Stimulated activated naive CD8-positive, alpha-beta T cell treated with anti-CD3 and anti-CD28 coated beads, Interleukin-15, amount 100 ng/mL, for 72 hours (primary cell): ENCODE data around the gene FAM24A.
"Not testable (repeated sequence)": the region's sequence is repeated elsewhere in the genome, so short reads cannot be mapped to it uniquely, and the experiment has no call there.

Source experiments
- ATAC-seq: fragments of 150-1000 bp; cut with Tn5 transposase; 2 replicates; pipeline ENCODE4 v1.10.0; 2021; ENCODE audit warnings: mild to moderate bottlenecking, moderate library complexity
- DNase-seq, 2 donors: peaks; one replicate each; pipeline ENCODE4 v3.0.0; 2021 to 2022
- H3K27ac Mint-ChIP-seq, 2 donors: one replicate each; pipeline ENCODE4 v1.8.0; 2022; ENCODE audit warnings: mild to moderate bottlenecking in 2 of 2, mixed read lengths in 2 of 2, moderate library complexity in 2 of 2
- H3K27me3 Mint-ChIP-seq: one replicate; pipeline ENCODE4 v1.8.0; 2022; ENCODE audit warnings: mixed read lengths
- H3K4me1 Mint-ChIP-seq: one replicate; pipeline ENCODE4 v1.8.0; 2022; ENCODE audit warnings: mild to moderate bottlenecking, mixed read lengths
- H3K4me3 Mint-ChIP-seq, 2 donors: one replicate each; pipeline ENCODE4 v1.8.0; 2022; ENCODE audit warnings: mild to moderate bottlenecking in 2 of 2, mixed read lengths in 2 of 2, moderate library complexity in 1 of 2
- H3K9me3 Mint-ChIP-seq, 2 donors: one replicate each; pipeline ENCODE4 v1.8.0; 2022; ENCODE audit warnings: mixed read lengths in 2 of 2

The FAM24A gene

GRCh38 chr10:122884166-122884565, 26.2 kb upstream of the FAM24A start:
- no peaks in the 10 kb centered on the region for H3K9me3 Mint-ChIP-seq
- H3K4me3 Mint-ChIP-seq, result no peak overlapping the region
- H3K27ac Mint-ChIP-seq, result no peak overlapping the region
- ATAC-seq, result no peak
- no peak for DNase-seq
- H3K27me3 Mint-ChIP-seq, result no peaks in the 10 kb centered on the region
- H3K4me1 Mint-ChIP-seq, result peaks cover 20% of the 10 kb centered on the region

DNA sequence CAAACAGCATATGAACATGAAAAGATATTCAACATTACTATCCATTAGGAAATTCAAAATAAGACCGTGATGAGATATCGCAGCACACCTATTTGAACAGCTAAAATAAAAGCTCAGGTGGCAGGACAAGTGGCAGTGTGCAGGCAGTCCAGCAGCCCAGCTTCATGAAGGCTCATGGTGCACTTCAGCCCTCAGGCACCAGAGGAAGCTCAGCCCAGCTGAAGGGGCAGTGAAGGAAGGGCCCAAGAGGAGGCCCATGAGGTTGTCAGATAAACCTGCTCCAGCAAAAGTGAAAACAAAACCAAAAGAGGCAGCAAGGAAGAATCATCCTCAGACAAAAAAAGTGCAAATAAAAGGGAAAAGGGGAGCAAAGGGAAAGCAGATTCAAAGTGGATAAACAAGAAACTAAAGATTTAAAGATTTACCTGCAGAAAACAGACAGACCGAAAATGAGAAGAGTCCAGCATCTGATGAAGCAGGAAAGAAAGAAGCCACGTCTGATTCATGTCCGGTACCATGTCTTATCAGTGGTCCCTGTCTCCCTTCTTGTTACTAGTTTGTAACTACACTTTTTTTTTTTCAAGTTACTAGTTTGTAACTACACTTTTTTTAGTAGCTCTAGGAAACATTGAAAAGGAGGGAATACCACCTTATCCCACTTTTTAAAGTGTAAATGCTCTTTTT, 16.0 kb upstream of the FAM24A start:
- H3K27ac Mint-ChIP-seq, result peak overlapping the region in 1 of 2 donors; percentile 7
- H3K4me3 Mint-ChIP-seq, result no peak overlapping the region
- no peaks in the 10 kb centered on the region for H3K9me3 Mint-ChIP-seq
- ATAC-seq (no peak), DNase-seq (no peak)
- H3K27me3 Mint-ChIP-seq, result no peaks in the 10 kb centered on the region
- no peaks in the 10 kb centered on the region for H3K4me1 Mint-ChIP-seq

GRCh38 chr10:122903861-122904260, 6.5 kb upstream of the FAM24A start:
- not testable (repeated sequence) for H3K4me1 Mint-ChIP-seq, ATAC-seq, H3K4me3 Mint-ChIP-seq, H3K27ac Mint-ChIP-seq, DNase-seq
- H3K9me3 Mint-ChIP-seq, result peaks cover 34 to 36% of the 10 kb centered on the region in 2 donors
- H3K27me3 Mint-ChIP-seq, result peaks cover 34% of the 10 kb centered on the region

DNA sequence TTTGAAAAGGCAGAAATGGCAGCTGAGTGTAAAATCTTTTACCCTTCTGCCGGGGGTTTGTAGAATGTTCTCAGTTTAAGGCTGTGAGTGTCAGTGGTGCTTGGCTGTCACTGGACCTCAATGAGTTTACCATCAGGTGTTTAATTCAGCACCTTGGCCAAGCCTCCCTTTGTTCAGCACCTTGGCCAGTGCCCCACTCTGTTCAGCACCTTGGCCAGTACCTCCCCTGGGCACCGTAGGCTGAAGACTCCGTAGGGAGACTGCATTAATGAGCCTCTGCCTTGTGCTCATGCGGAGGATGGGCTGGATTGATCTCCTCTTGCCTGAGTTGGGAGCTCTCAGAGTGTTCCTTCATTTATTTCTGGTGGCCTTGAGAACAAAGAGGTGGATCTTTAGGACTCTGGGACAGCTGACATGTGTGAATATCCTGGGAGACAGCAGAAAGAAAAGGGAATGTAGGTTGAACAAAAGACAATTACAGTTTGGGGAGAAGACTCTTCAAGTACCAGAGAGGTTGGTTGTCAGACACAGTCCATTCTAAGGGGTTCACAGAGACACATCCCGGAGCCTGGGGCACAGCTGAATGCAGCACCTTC, 1.6 kb downstream of the FAM24A start:
- peak; percentile 47 to 53 for DNase-seq
- Mint-ChIP-seq H3K9me3 (peaks cover 0 to 4% of the 10 kb centered on the region in 2 donors), H3K4me1 (no peaks in the 10 kb centered on the region), H3K27ac (no peak overlapping the region), H3K27me3 (peaks cover 9% of the 10 kb centered on the region), H3K4me3 (no peak overlapping the region)
- peak; percentile 71 for ATAC-seq

DNA sequence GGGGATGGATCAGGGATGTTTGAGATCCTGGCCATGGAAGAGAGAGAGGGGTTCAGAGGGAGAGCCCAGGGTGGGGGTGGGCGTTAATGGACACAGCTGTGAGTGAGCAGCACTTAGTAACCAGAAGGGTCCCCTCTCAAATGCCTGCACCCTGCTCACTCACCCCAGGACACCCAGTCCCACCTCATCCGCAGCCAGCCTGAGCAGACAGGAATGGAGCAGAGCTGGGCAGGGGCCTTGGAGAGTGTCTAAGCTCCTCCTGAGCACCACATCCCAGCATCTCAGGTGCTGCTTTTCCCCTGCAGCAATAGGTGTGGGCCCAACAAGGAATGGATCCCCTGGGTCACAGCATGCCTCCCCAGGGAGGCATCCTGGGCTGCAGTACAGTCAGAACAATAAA, 5.3 kb downstream of the FAM24A start:
- no peak overlapping the region for H3K27ac Mint-ChIP-seq
- ATAC-seq (no peak), DNase-seq (no peak)
- peaks cover 9% of the 10 kb centered on the region for H3K27me3 Mint-ChIP-seq
- peaks cover 0 to 6% of the 10 kb centered on the region in 2 donors for H3K9me3 Mint-ChIP-seq
- H3K4me3 Mint-ChIP-seq, result no peak overlapping the region
- no peaks in the 10 kb centered on the region for H3K4me1 Mint-ChIP-seq

- H3K4me1 Mint-ChIP-seq, result no peaks in the 10 kb centered on the region
- no peaks in the 10 kb centered on the region for H3K27me3 Mint-ChIP-seq
- no peaks in the 10 kb centered on the region for H3K9me3 Mint-ChIP-seq
- H3K4me3 Mint-ChIP-seq, result no peak overlapping the region
- no peak for ATAC-seq
- no peak for DNase-seq
- H3K27ac Mint-ChIP-seq, result no peak overlapping the region
Measured at GRCh38 chr10:122930140-122930539, 19.7 kb downstream of the FAM24A start.

DNA sequence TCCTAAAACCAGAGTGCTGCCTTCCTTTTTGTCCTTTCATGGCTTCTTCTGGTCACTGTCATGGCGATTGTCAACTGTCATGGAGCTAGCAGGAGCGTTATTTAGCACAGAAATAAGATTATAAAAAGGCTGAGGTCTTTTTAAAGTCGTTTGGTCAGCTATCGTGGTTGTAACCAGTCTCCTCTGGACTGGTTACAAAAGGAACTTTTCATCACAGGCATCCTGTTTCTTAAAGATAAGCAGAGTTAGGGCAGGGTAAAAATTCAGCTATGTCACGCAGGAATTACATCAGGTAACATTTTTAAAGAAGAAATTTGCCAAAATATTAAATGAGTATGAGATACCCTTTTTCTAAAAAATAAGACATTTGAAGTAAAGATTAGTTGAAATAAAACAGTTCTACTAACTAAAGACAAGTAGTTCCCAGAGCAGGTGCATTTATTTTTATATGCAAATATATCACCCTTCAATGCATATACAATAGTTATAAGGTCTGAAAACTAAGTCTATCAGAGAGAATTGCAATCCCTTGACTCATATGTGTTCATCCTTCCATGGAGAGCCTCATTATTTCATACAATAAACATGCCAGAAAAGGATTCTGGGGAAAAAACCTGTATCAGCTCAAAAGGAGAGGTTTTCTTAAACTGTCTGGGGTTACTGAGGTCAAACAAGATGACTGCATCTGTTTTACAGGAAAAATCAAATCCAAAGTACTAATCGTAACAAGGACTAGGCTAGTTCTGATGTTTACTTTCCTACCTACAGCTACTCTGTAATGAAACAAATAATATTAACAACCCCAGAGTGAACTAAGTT, 20.9 kb downstream of the FAM24A start:
- no peak for DNase-seq
- H3K27me3 Mint-ChIP-seq, result no peaks in the 10 kb centered on the region
- H3K4me3 Mint-ChIP-seq, result no peak overlapping the region
- no peak for ATAC-seq
- H3K27ac Mint-ChIP-seq, result peak overlapping the region in 1 of 2 donors; percentile 65
- no peaks in the 10 kb centered on the region for H3K4me1 Mint-ChIP-seq
- H3K9me3 Mint-ChIP-seq, result no peaks in the 10 kb centered on the region

DNA sequence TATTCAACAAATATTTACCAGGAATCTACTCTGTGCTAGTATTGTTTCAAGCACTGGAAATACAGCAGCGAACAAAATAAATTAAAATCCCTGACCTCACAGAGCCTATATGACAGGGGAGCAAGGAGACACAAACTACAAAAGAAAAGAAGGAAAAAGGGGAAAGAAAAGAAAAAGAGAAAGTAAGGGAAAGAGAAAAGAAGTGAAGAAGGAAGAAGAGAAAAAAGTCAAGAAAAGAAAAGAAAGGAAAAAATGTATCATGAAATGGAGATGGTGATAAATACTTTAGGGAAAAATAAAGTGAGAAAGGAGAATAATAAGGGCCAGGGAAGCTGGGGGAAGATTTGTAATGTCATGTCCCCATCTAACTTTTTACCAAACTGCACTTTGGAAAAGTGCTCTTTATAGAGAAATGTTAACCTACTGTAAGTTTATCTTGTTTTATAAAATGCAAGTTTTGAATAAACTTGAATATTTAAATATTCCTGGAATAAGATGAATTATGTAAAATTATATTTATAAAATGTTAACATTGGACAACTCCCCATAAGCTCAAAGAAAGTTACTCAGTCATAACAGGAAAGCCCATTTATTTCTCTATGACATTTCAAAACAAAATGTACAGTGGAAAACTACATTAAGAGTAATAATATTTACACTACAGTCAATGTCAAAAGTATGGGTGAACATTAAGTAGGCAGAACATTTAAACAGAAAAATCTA, 28.9 kb downstream of the FAM24A start:
- Mint-ChIP-seq H3K9me3 (no peaks in the 10 kb centered on the region), H3K4me1 (no peaks in the 10 kb centered on the region), H3K4me3 (no peak overlapping the region), H3K27me3 (no peaks in the 10 kb centered on the region), H3K27ac (no peak overlapping the region)
- ATAC-seq (no peak), DNase-seq (no peak)

DNA sequence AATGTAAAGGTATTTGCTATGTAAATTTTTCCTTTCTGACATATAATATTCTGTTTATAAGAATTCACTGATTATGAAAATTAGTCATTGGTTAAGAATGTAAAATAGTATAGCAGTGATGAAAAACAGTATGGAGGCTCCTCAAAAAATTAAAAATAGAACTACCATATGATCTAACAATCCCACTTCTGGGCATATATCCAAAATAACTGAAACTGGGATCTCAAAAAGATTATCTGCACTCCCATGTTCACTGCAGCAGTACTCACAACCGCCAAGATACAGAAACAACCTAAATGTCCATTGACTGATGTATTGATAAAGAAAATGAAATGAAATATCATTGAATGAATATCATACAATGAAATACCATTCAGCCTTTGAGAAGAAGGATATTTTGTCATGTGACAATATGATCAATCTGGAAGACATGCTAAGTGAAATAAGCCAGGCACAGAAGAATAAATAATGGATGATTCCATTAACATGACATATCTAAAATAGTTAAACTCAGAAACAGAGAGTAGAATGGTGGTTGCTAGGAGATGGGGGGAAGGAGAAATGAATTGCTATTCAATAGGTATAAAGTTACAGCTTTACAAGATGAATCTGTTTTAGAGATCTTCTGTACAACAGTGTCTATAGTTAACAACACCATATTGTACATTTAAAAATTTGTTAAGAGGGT, 29.6 kb downstream of the FAM24A start:
- Mint-ChIP-seq H3K27me3 (no peaks in the 10 kb centered on the region), H3K27ac (no peak overlapping the region), H3K9me3 (no peaks in the 10 kb centered on the region), H3K4me3 (no peak overlapping the region), H3K4me1 (no peaks in the 10 kb centered on the region)
- ATAC-seq (no peak), DNase-seq (no peak)

DNA sequence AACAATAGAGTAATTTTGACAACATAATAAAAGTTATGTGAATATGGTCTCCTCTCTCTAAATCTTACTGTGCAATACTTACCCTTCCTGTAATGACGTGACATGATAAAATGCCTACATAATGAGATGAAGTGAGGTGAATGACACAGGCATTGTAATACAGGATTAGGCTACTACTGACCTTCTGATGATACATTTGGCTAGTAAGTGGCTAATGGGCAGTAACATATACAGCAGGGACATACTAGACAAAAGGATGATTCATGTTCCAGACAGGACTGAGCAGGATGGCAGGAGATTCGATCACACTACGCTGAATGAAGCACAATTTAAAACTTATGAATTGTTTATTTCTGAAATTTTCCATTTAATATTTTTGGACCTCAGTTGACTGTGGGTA, 38.9 kb downstream of the FAM24A start:
- ATAC-seq, result no peak
- DNase-seq, result no peak
- no peak overlapping the region for H3K4me3 Mint-ChIP-seq
- peaks cover 29% of the 10 kb centered on the region for H3K4me1 Mint-ChIP-seq
- no peak overlapping the region for H3K27ac Mint-ChIP-seq
- no peaks in the 10 kb centered on the region for H3K9me3 Mint-ChIP-seq
- no peaks in the 10 kb centered on the region for H3K27me3 Mint-ChIP-seq

DNA sequence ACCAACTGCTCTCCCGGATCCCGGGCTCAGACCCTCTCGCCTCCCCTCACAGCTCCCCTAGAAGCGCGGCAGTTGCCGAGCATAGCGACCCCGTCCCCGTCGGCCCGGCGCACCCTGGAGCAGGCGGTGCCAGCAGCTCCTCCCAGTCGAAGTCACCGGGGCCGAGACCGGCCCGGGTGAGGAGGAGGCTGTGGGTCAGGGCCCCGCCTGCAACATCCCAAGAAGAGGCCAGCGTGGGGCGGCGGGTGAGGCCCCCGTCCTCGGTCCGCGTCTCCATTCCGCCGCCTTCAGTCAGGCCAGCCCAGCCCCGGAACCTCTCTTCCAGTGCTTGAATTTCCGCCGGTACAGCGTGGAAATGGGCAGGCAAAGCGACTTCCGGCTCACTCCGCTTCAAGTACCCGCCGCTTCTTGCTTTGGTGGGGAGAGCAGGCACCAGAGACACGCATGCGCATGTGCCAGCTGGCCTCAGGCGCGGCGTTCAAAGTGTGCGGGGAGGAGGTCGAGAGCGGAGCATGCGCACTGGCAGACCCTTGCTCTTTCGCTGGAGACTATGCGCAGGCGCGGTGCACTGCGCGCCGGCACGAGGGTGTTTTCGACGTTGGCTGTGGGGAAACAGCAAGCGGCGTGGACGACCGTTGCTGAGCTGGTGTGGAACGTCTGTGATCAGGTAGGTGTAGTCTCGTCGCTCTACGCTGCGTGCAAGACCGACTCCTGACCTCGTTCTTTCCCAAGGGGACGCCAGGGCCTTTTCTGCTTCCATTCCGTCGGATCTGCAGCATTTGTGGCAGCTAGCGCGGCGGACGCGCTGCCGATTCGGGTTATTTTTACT, 43.7 kb downstream of the FAM24A start, which contains the start of gene C10orf88:
TSS of gene C10orf88 (minus strand) at position 326 of the 829 bp plus-strand sequence. CDS start at position 277, 49 bp downstream.
- peak within 1 kb of the TSS; percentile 91 to 95 for H3K4me3 Mint-ChIP-seq
- peak within 1 kb of the TSS; percentile 96 to 97 for H3K27ac Mint-ChIP-seq
- H3K27me3 Mint-ChIP-seq, result peaks cover 7% of the 10 kb centered on the region
- no peaks in the 10 kb centered on the region for H3K9me3 Mint-ChIP-seq
- H3K4me1 Mint-ChIP-seq, result peaks cover 34% of the 10 kb centered on the region
- peak; percentile 94 to 98 for DNase-seq
- ATAC-seq, result peak; percentile 99

DNA sequence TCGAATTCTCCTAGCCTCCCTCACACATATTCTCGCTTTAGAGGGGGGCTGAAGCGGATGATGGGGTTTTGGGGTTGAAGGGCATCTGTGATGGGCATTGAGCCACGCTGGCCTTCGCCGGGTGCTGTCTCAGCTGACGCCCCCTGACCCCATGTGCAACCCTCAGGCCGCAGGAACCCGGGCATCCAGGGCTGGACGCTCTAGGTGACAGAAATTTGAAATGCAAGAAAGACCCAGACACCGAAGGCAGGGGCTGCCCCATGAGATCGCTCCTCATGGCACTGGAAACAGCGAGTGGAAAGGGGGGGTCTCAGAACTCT, 44.3 kb downstream of the FAM24A start:
- ATAC-seq (no peak), DNase-seq (no peak)
- Mint-ChIP-seq H3K27ac (no peak overlapping the region), H3K9me3 (no peaks in the 10 kb centered on the region), H3K4me1 (peaks cover 34% of the 10 kb centered on the region), H3K27me3 (peaks cover 7% of the 10 kb centered on the region), H3K4me3 (peak overlapping the region; percentile 91 to 95)

- Mint-ChIP-seq H3K4me1 (peaks cover 26% of the 10 kb centered on the region), H3K27me3 (peaks cover 15% of the 10 kb centered on the region), H3K9me3 (no peaks in the 10 kb centered on the region), H3K27ac (no peak overlapping the region), H3K4me3 (no peak overlapping the region)
- ATAC-seq (no peak), DNase-seq (no peak)
Measured at GRCh38 chr10:122955892-122956291, 45.5 kb downstream of the FAM24A start.

GRCh38 chr10:122957474-122957873, 47.1 kb downstream of the FAM24A start:
- H3K4me1 Mint-ChIP-seq, result peaks cover 23% of the 10 kb centered on the region
- H3K4me3 Mint-ChIP-seq, result no peak overlapping the region
- H3K27me3 Mint-ChIP-seq, result peaks cover 15% of the 10 kb centered on the region
- H3K27ac Mint-ChIP-seq, result no peak overlapping the region
- no peak for DNase-seq
- ATAC-seq, result no peak
- no peaks in the 10 kb centered on the region for H3K9me3 Mint-ChIP-seq
